ENCODE results near the gene ICAM2.

Gene ICAM2

GRCh38 chr17:64060331-64060730 lies 39.9 kb upstream of the ICAM2 start:
- Histone ChIP-seq H4K20me1 (no peaks in the 10 kb centered on the region), H3K4me1 (peaks cover 34% of the 10 kb centered on the region), H3K9ac (no peak overlapping the region), H3K27me3 (no peaks in the 10 kb centered on the region), H3K9me3 (no peaks in the 10 kb centered on the region), H3K4me3 (no peak overlapping the region), H3K27ac (no peak overlapping the region), H3K4me2 (no peak overlapping the region), H3K36me3 (peaks cover 29% of the 10 kb centered on the region; the same call in 1 of the 2 replicates)
- no peak for TF ChIP-seq Cebpa-rat (IDR thresholded peaks at IDR 0.05)

GRCh38 chr17:64059756-64060155 lies 39.3 kb upstream of the ICAM2 start:
- no peak overlapping the region for H3K4me2 ChIP-seq
- TF ChIP-seq Cebpa-rat (IDR thresholded peaks at IDR 0.05), result no peak
- no peak overlapping the region for H3K27ac ChIP-seq
- H3K9ac ChIP-seq, result no peak overlapping the region
- no peak overlapping the region for H3K4me3 ChIP-seq
- H3K9me3 ChIP-seq, result no peaks in the 10 kb centered on the region
- no peaks in the 10 kb centered on the region for H4K20me1 ChIP-seq
- no peaks in the 10 kb centered on the region for H3K27me3 ChIP-seq
- peaks cover 34% of the 10 kb centered on the region for H3K4me1 ChIP-seq
- peaks cover 32% of the 10 kb centered on the region; the same call in 1 of the 2 replicates for H3K36me3 ChIP-seq

- Histone ChIP-seq H3K27ac (no peak overlapping the region), H3K9ac (no peak overlapping the region), H3K4me3 (no peak overlapping the region), H3K9me3 (no peaks in the 10 kb centered on the region), H4K20me1 (no peaks in the 10 kb centered on the region), H3K4me2 (no peak overlapping the region), H3K36me3 (peaks cover 34% of the 10 kb centered on the region; the same call in 1 of the 2 replicates), H3K4me1 (peaks cover 30% of the 10 kb centered on the region), H3K27me3 (no peaks in the 10 kb centered on the region)
- TF ChIP-seq Cebpa-rat (IDR thresholded peaks at IDR 0.05), result no peak
Measured at GRCh38 chr17:64058621-64059020, 38.2 kb upstream of the ICAM2 start.

- no peak overlapping the region for H3K9ac ChIP-seq
- H3K4me1 ChIP-seq, result peaks cover 22% of the 10 kb centered on the region
- peaks cover 39% of the 10 kb centered on the region; the same call in 1 of the 2 replicates for H3K36me3 ChIP-seq
- H3K27me3 ChIP-seq, result no peaks in the 10 kb centered on the region
- no peak overlapping the region for H3K4me2 ChIP-seq
- H3K9me3 ChIP-seq, result no peaks in the 10 kb centered on the region
- TF ChIP-seq Cebpa-rat (IDR thresholded peaks at IDR 0.05), result peak; percentile 68; the same call in 1 of the 2 replicates
- no peak overlapping the region for H3K27ac ChIP-seq
- H3K4me3 ChIP-seq, result no peak overlapping the region
- H4K20me1 ChIP-seq, result no peaks in the 10 kb centered on the region
Measured at GRCh38 chr17:64057701-64058263, 37.3 kb upstream of the ICAM2 start.

GRCh38 chr17:64056269-64057005 lies 36.0 kb upstream of the ICAM2 start:
- Histone ChIP-seq H3K4me2 (no peak overlapping the region), H3K27me3 (no peaks in the 10 kb centered on the region), H3K27ac (no peak overlapping the region), H3K4me1 (peaks cover 20% of the 10 kb centered on the region; the same call in 1 of the 2 replicates), H4K20me1 (no peaks in the 10 kb centered on the region), H3K36me3 (peaks cover 46% of the 10 kb centered on the region; the same call in 1 of the 2 replicates), H3K9ac (no peak overlapping the region), H3K9me3 (no peaks in the 10 kb centered on the region), H3K4me3 (no peak overlapping the region)
- TF ChIP-seq Cebpa-rat (IDR thresholded peaks at IDR 0.05), result no peak

- H3K4me2 ChIP-seq, result no peak overlapping the region
Measured at GRCh38 chr17:64055183-64056142, 35.0 kb upstream of the ICAM2 start.

GRCh38 chr17:64054304-64054703 lies 33.9 kb upstream of the ICAM2 start:
- no peak overlapping the region for H3K4me3 ChIP-seq
- no peak overlapping the region for H3K9ac ChIP-seq
- H4K20me1 ChIP-seq, result no peaks in the 10 kb centered on the region
- peaks cover 56% of the 10 kb centered on the region; the same call in 1 of the 2 replicates for H3K36me3 ChIP-seq
- H3K27ac ChIP-seq, result no peak overlapping the region
- H3K27me3 ChIP-seq, result no peaks in the 10 kb centered on the region
- TF ChIP-seq Cebpa-rat (IDR thresholded peaks at IDR 0.05), result no peak
- H3K4me1 ChIP-seq, result peaks cover 15% of the 10 kb centered on the region; the same call in 1 of the 2 replicates
- no peak overlapping the region for H3K4me2 ChIP-seq
- no peaks in the 10 kb centered on the region for H3K9me3 ChIP-seq

More at GRCh38 chr17:64055183-64056142, 35.0 kb upstream of the ICAM2 start:
- H3K9ac ChIP-seq, result no peak overlapping the region
- no peaks in the 10 kb centered on the region for H3K27me3 ChIP-seq
- no peak overlapping the region for H3K27ac ChIP-seq
- H4K20me1 ChIP-seq, result no peaks in the 10 kb centered on the region
- H3K36me3 ChIP-seq, result peaks cover 54% of the 10 kb centered on the region; the same call in 1 of the 2 replicates
- TF ChIP-seq Cebpa-rat (IDR thresholded peaks at IDR 0.05), result no peak
- peaks cover 20% of the 10 kb centered on the region; the same call in 1 of the 2 replicates for H3K4me1 ChIP-seq
- no peak overlapping the region for H3K4me3 ChIP-seq
- H3K9me3 ChIP-seq, result no peaks in the 10 kb centered on the region

- Histone ChIP-seq H3K4me1 (0 out of 2 replicates have a peak, but pooled peaks cover 9% of the 10 kb centered on the region), H4K20me1 (no peaks in the 10 kb centered on the region), H3K4me3 (no peak overlapping the region), H3K9me3 (no peaks in the 10 kb centered on the region), H3K4me2 (no peak overlapping the region), H3K9ac (no peak overlapping the region), H3K36me3 (peaks cover 61% of the 10 kb centered on the region; the same call in 1 of the 2 replicates), H3K27me3 (no peaks in the 10 kb centered on the region), H3K27ac (no peak overlapping the region)
- no peak for TF ChIP-seq Cebpa-rat (IDR thresholded peaks at IDR 0.05)
Measured at GRCh38 chr17:64053101-64053500, 32.7 kb upstream of the ICAM2 start.

GRCh38 chr17:64051153-64051552 lies 30.7 kb upstream of the ICAM2 start:
- no peak for TF ChIP-seq Cebpa-rat (IDR thresholded peaks at IDR 0.05)

More at GRCh38 chr17:64051153-64051552, 30.7 kb upstream of the ICAM2 start:
- Histone ChIP-seq H3K9ac (no peak overlapping the region), H3K27me3 (no peaks in the 10 kb centered on the region), H3K27ac (no peak overlapping the region), H3K9me3 (no peaks in the 10 kb centered on the region), H4K20me1 (no peaks in the 10 kb centered on the region), H3K36me3 (peaks cover 67% of the 10 kb centered on the region; the same call in 1 of the 2 replicates), H3K4me3 (no peak overlapping the region), H3K4me1 (0 out of 2 replicates have a peak, but pooled peaks cover under 1% of the 10 kb centered on the region), H3K4me2 (no peak overlapping the region)

All from BLaER1 (cell line).